Measurements from ENCODE around the gene ZFAND2B.
A peak's percentile ranks its signal among the peaks of the same experiment; 100 is the strongest.

The ZFAND2B gene

GRCh38 chr2:219204425-219205164, 2.0 kb upstream of the ZFAND2B start:
- DNase-seq (ENCODE audit: low spot score): no peak

GRCh38 chr2:219205165-219205538, 1.4 kb upstream of the ZFAND2B start:
- no peak for DNase-seq (ENCODE audit: low spot score)

- DNase-seq (ENCODE audit: low spot score): no peak
These were observed 628 bp upstream of the ZFAND2B start for GRCh38 chr2:219205981-219206327.

- no peak for DNase-seq (ENCODE audit: low spot score)
These were observed 727 bp downstream of the ZFAND2B start for GRCh38 chr2:219207134-219207883.

- peak; percentile 68 for DNase-seq (ENCODE audit: low spot score)
These were observed 1.5 kb downstream of the ZFAND2B start for GRCh38 chr2:219207884-219208740.

- no peak for DNase-seq (ENCODE audit: low spot score)
These were observed 2.9 kb downstream of the ZFAND2B start for GRCh38 chr2:219209236-219210195.

- no peak for DNase-seq (ENCODE audit: low spot score)
These were observed 3.8 kb downstream of the ZFAND2B start for GRCh38 chr2:219210196-219210885.

GRCh38 chr2:219210886-219211362, 4.3 kb downstream of the ZFAND2B start:
- DNase-seq (ENCODE audit: low spot score): no peak

GRCh38 chr2:219213026-219213415, 6.4 kb downstream of the ZFAND2B start:
- DNase-seq (ENCODE audit: low spot score): no peak

- DNase-seq (ENCODE audit: low spot score): no peak
These were observed 7.0 kb downstream of the ZFAND2B start for GRCh38 chr2:219213486-219214071.

GRCh38 chr2:219214141-219214540, 7.6 kb downstream of the ZFAND2B start:
- DNase-seq (ENCODE audit: low spot score): no peak

- DNase-seq (ENCODE audit: low spot score): no peak
These were observed 8.2 kb downstream of the ZFAND2B start for GRCh38 chr2:219214786-219215185.

- no peak for DNase-seq (ENCODE audit: low spot score)
These were observed 9.4 kb downstream of the ZFAND2B start for GRCh38 chr2:219215871-219216534.

GRCh38 chr2:219216535-219216915, 9.9 kb downstream of the ZFAND2B start:
- DNase-seq (ENCODE audit: low spot score): no peak

GRCh38 chr2:219218217-219218731, 11.7 kb downstream of the ZFAND2B start:
- DNase-seq (ENCODE audit: low spot score): peak; percentile 83

- peak; percentile 95 for DNase-seq (ENCODE audit: low spot score)
These were observed 12.4 kb downstream of the ZFAND2B start, which contains the start of gene ABCB6 for GRCh38 chr2:219218732-219219701. TSS of gene ABCB6 (minus strand) at chr2:219218958. CDS start at chr2:219218673, 285 bp downstream.

- DNase-seq (ENCODE audit: low spot score): no peak
These were observed 13.4 kb downstream of the ZFAND2B start for GRCh38 chr2:219219784-219220532.

All from AG08396 (cell line).